H9 (cell line): ENCODE data around the gene MGRN1. TPM values are rescaled to one million over a fixed set of nuclear protein-coding genes. Genes with fewer than 3 reads are reported as not detected.

Experiments used
- DNase-seq: peaks from one replicate; pipeline ENCODE4 v3.0.0-alpha.2; 2017
- H2AFZ ChIP-seq: one replicate; pipeline ENCODE4 v1.6.1; 2013; ENCODE audit warnings: mild to moderate bottlenecking, low read length, control low read depth, moderate library complexity
- H2AK5ac ChIP-seq: 2 replicates; pipeline ENCODE4 v1.6.1; 2013; ENCODE audit warnings: low read length, control low read depth, mixed read lengths; ENCODE audit not compliant: insufficient read length
- H2BK120ac ChIP-seq: one replicate; pipeline ENCODE4 v1.6.1; 2013; ENCODE audit warnings: low read depth, mild to moderate bottlenecking, low read length, control low read depth, inconsistent platforms; ENCODE audit not compliant: poor library complexity, severe bottlenecking
- H2BK12ac ChIP-seq: 2 replicates; pipeline ENCODE4 v1.6.1; 2013; ENCODE audit warnings: low read length, control low read depth, mixed read lengths, low read depth; ENCODE audit not compliant: insufficient read length
- H2BK15ac ChIP-seq: 2 replicates; pipeline ENCODE4 v1.6.1; 2013; ENCODE audit warnings: low read depth, low read length, control low read depth
- H2BK20ac ChIP-seq: one replicate; pipeline ENCODE4 v1.6.1; 2013; ENCODE audit warnings: low read depth, mild to moderate bottlenecking, low read length, control low read depth, inconsistent platforms; ENCODE audit not compliant: poor library complexity, severe bottlenecking
- H2BK5ac ChIP-seq: 2 replicates; pipeline ENCODE4 v1.6.1; 2013; ENCODE audit warnings: low read length, control low read depth, mixed read lengths; ENCODE audit not compliant: insufficient read length
- H3K14ac ChIP-seq: 2 replicates; pipeline ENCODE4 v1.6.1; 2013; ENCODE audit warnings: low read length, control low read depth; ENCODE audit not compliant: insufficient read depth
- H3K18ac ChIP-seq: 2 replicates; pipeline ENCODE4 v1.6.1; 2013; ENCODE audit warnings: low read depth, mild to moderate bottlenecking, mixed read lengths, low read length, control low read depth; ENCODE audit not compliant: insufficient read length
- H3K23ac ChIP-seq: 2 replicates; pipeline ENCODE4 v1.6.1; 2013; ENCODE audit warnings: low read length, control low read depth, mixed read lengths, low read depth; ENCODE audit not compliant: insufficient read length
- H3K23me2 ChIP-seq: 2 replicates; pipeline ENCODE4 v1.6.1; 2013; ENCODE audit warnings: low read depth, mild to moderate bottlenecking, mixed read lengths, low read length, control low read depth; ENCODE audit not compliant: insufficient read length, poor library complexity, severe bottlenecking
- H3K27ac ChIP-seq: 2 replicates; pipeline ENCODE4 v1.5.1; 2013; ENCODE audit warnings: low read length, control low read depth, mixed read lengths, low read depth; ENCODE audit not compliant: insufficient read length
- H3K27me3 ChIP-seq: 2 replicates; pipeline ENCODE4 v1.6.1; 2013; ENCODE audit warnings: low read length, control low read depth, inconsistent platforms; ENCODE audit not compliant: insufficient read depth
- H3K4ac ChIP-seq: 2 replicates; pipeline ENCODE4 v1.6.1; 2013; ENCODE audit warnings: low read depth, mild to moderate bottlenecking, control low read depth, inconsistent platforms, low read length, moderate library complexity
- H3K4me1 ChIP-seq: 2 replicates; pipeline ENCODE4 v1.6.1; 2013; ENCODE audit warnings: low read length, control low read depth, inconsistent platforms; ENCODE audit not compliant: insufficient read depth
- H3K4me2 ChIP-seq: 2 replicates; pipeline ENCODE4 v1.6.1; 2013; ENCODE audit warnings: low read length, control low read depth, mixed read lengths; ENCODE audit not compliant: insufficient read length, insufficient read depth
- H3K56ac ChIP-seq: 2 replicates; pipeline ENCODE4 v1.6.1; 2013; ENCODE audit warnings: low read depth, mild to moderate bottlenecking, mixed read lengths, low read length, control low read depth; ENCODE audit not compliant: insufficient read length
- H3K79me1 ChIP-seq: 2 replicates; pipeline ENCODE4 v1.6.1; 2013; ENCODE audit warnings: low read depth, mild to moderate bottlenecking, moderate library complexity, low read length, control low read depth, inconsistent platforms; ENCODE audit not compliant: insufficient read depth, poor library complexity, severe bottlenecking
- H3K79me2 ChIP-seq: 2 replicates; pipeline ENCODE4 v1.6.1; 2013; ENCODE audit warnings: low read length, control low read depth, inconsistent platforms; ENCODE audit not compliant: insufficient read depth
- H3K9ac ChIP-seq: 2 replicates; pipeline ENCODE4 v1.6.1; 2013; ENCODE audit warnings: low read length, control low read depth, mixed read lengths; ENCODE audit not compliant: insufficient read length; ENCODE audit errors: extremely low read depth
- H3K9me3 ChIP-seq: one replicate; pipeline ENCODE4 v1.6.1; 2013; ENCODE audit warnings: low read depth, low read length, inconsistent platforms; ENCODE audit not compliant: control insufficient read depth
- H3T11ph ChIP-seq: one replicate; pipeline ENCODE4 v1.6.1; 2013; ENCODE audit warnings: mild to moderate bottlenecking, low read length, control low read depth, inconsistent platforms
- H4K20me1 ChIP-seq: one replicate; pipeline ENCODE4 v1.6.1; 2013; ENCODE audit not compliant: control insufficient read depth, insufficient read length, insufficient read depth
- H4K5ac ChIP-seq: 2 replicates; pipeline ENCODE4 v1.6.1; 2013; ENCODE audit warnings: low read depth, mild to moderate bottlenecking, mixed read lengths, low read length, control low read depth; ENCODE audit not compliant: insufficient read length
- H4K8ac ChIP-seq: replicated peaks from 2 replicates; pipeline ENCODE4 v1.6.1; 2013; ENCODE audit warnings: low read length, control low read depth, mixed read lengths, low read depth; ENCODE audit not compliant: insufficient read length
- H4K91ac ChIP-seq: 2 replicates; pipeline ENCODE4 v1.6.1; 2013; ENCODE audit warnings: low read depth, mild to moderate bottlenecking, moderate library complexity, mixed read lengths, low read length, control low read depth; ENCODE audit not compliant: insufficient read length
- H3K27ac Mint-ChIP-seq, 3 experiments: 2 replicates in 2 of 3; 3 replicates in 1 of 3; pipeline ENCODE4 v1.8.0; 2020 to 2021; ENCODE audit warnings: mixed read lengths in 3 of 3, mild to moderate bottlenecking in 1 of 3, moderate library complexity in 1 of 3
- H3K27me3 Mint-ChIP-seq: 2 replicates; pipeline ENCODE4 v1.8.0; 2021; ENCODE audit warnings: low read depth, mild to moderate bottlenecking, moderate library complexity, mixed read lengths
- H3K36me3 Mint-ChIP-seq, 3 experiments: 2 replicates in 2 of 3; 3 replicates in 1 of 3; pipeline ENCODE4 v1.8.0; 2020 to 2021; ENCODE audit warnings: low read depth in 3 of 3, mixed read lengths in 3 of 3; ENCODE audit not compliant: insufficient read depth in 1 of 3
- H3K4me1 Mint-ChIP-seq, 2 experiments: 2 replicates each; pipeline ENCODE4 v1.8.0; 2020; ENCODE audit warnings: mixed read lengths in 2 of 2
- H3K4me3 Mint-ChIP-seq, 2 experiments: 2 replicates in 1 of 2; 3 replicates in 1 of 2; pipeline ENCODE4 v1.8.0; 2020 to 2021; ENCODE audit warnings: mild to moderate bottlenecking in 2 of 2, mixed read lengths in 2 of 2, moderate library complexity in 1 of 2
- H3K9me3 Mint-ChIP-seq, 2 experiments: 2 replicates in 1 of 2; 3 replicates in 1 of 2; pipeline ENCODE4 v1.8.0; 2020; ENCODE audit warnings: mild to moderate bottlenecking in 2 of 2, mixed read lengths in 2 of 2, moderate library complexity in 1 of 2
- CTCF ChIP-seq: fragments of 200-600 bp; sonication (generic); conservative IDR thresholded peaks from 3 replicates; pipeline ENCODE4 v1.8.0; 2021; ENCODE audit warnings: antibody characterized with exemption, mild to moderate bottlenecking
- WGBS: extraction: QIAGEN DNeasy Blood & Tissue Kit; methylation state at CpG from one replicate; pipeline ENCODE4 v1.1.7; 2013; ENCODE audit warnings: missing lambda C conversion rate, low lambda C conversion rate, mixed read lengths; ENCODE audit not compliant: insufficient read length; ENCODE audit errors: extremely low coverage; 5-methylcytosine and 5-hydroxymethylcytosine counted together
- total RNA-seq: library from RNA; stranded (reverse); gene quantifications from 2 replicates; pipeline ENCODE4 v1.2.1, GENCODE V29; 2021

MGRN1 gene
- total RNA-seq, 1 experiment from 2014 or later, result 91.6 TPM

DNA sequence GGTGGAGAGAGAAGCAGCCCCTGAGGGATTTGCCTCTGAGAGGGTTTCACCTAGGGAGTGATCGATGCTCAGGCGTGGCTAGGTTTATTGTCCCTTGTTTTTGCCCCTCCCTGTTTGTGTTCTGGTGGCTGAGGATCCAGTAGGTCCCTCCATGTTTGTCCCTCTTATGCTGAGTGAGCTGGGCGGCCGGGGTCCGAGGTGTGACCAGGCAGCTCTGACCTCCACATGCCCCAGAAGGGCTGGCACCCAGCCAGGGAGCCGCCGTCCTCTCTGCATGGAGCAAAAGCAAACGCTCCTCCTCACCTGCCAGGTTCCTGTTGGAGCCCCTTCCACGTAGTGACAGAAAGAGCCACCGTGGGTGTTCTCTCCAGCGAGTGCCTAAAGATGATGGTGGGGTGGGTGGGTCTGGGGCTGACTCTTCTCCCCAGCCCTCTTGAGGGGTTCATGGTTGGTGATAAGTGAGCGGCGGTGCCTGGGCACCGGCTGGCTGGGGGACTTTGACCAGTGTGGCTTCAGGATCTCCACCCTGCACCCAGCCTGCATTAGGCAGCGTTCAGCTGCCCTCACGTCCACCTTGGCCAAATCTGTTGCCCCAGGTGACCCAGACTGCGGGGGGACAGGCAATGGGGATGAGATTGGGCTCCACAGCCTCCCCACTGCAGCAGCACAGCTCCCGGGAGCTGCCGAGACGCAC, 54.7 kb downstream of the MGRN1 start:
- no peak overlapping the region for H2BK120ac ChIP-seq
- H3T11ph ChIP-seq, result no peak overlapping the region
- DNase-seq, result no peak
- H3K4me1 ChIP-seq, result no peaks in the 10 kb centered on the region; the same call in 1 of the 2 replicates
- H4K91ac ChIP-seq, result no peak overlapping the region
- H3K56ac ChIP-seq, result no peak overlapping the region
- H4K20me1 ChIP-seq, result no peaks in the 10 kb centered on the region
- H3K9me3 ChIP-seq, result no peaks in the 10 kb centered on the region
- Mint-ChIP-seq H3K36me3 (peaks cover 2 to 26% (median 4%) of the 10 kb centered on the region in 3 experiments; a peak in 5 of 7 replicates), H3K9me3 (no peaks in the 10 kb centered on the region), H3K4me1 (peaks cover 2 to 8% of the 10 kb centered on the region in 2 experiments; a peak in 3 of 4 replicates), H3K27me3 (no peaks in the 10 kb centered on the region), H3K4me3 (no peak overlapping the region), H3K27ac (no peak overlapping the region)
- H3K4ac ChIP-seq, result no peak overlapping the region
- H3K27me3 ChIP-seq, result no peaks in the 10 kb centered on the region
- no peak overlapping the region for H3K4me2 ChIP-seq
- H3K79me2 ChIP-seq, result no peaks in the 10 kb centered on the region
- H3K23me2 ChIP-seq, result no peaks in the 10 kb centered on the region
- no peak overlapping the region for H3K14ac ChIP-seq
- no peak overlapping the region for H3K18ac ChIP-seq
- no peak overlapping the region for H2AFZ ChIP-seq
- H2BK15ac ChIP-seq, result no peak overlapping the region
- no peak overlapping the region for H2BK5ac ChIP-seq
- H4K5ac ChIP-seq, result no peak overlapping the region
- no peak overlapping the region for H3K9ac ChIP-seq
- no peak overlapping the region for H2BK20ac ChIP-seq
- no peak overlapping the region for H3K27ac ChIP-seq
- no peak overlapping the region for H2AK5ac ChIP-seq
- H2BK12ac ChIP-seq, result no peak overlapping the region
- no peak overlapping the region for H3K23ac ChIP-seq
- WGBS, result no CpG with 5 or more reads among the region's 20 CpGs
- H4K8ac ChIP-seq, result no peak overlapping the region
- no peaks in the 10 kb centered on the region for H3K79me1 ChIP-seq
- TF ChIP-seq CTCF, result no peak
